Activated CD4-positive, CD25-positive, alpha-beta regulatory T cell (primary cell): ENCODE data around the gene INO80E.
"Not testable (repeated sequence)": the region's sequence is repeated elsewhere in the genome, so short reads cannot be mapped to it uniquely, and the experiment has no call there.

Experiments used
- DNase-seq, 4 experiments: peaks; one replicate each; lab custom pipeline; 2025; lab: John Stamatoyannopoulos, UW

Gene INO80E

DNA sequence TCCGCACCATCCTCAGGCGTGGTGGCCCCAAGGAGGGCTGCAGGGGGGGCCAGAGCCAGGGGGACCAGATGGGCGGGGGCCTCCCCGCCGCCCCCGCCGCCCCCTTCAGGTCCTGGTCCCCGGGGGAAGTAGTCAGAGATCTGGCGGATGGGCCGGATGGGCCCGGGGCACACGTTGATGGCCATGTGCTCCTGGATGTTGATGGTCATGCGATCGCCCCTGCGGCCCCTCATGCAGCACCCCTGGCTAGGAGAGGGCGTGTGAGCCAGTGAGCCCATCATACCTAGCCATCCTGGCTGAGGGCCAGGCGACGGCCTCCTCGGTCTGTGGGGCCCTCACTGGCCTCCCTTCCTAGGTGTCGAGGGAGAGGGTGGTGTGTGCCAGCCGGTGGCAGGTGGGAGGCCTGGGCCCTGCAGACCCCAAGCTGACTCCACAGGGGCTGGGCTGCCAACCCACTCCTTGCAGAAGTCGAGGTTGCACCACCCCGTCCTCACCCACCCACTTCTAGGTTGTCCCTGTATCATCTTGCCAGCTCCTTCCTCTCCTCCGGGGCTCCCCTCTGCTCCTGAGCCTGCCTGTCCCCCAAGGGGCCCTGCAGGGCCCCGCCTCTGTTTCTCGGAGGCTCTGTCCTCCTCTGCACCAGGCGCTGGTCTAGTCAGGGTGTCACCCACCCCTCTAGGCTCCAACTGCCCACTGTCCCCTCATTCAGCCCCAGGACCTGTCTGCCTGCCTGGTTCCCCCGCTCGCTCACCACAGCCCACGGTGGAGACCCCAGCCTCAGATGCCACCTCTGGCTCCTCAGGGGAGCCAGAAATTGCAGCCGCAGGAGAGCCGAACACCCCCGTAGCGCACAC lies 14.2 kb downstream of the INO80E start:
- no peak for DNase-seq

DNA sequence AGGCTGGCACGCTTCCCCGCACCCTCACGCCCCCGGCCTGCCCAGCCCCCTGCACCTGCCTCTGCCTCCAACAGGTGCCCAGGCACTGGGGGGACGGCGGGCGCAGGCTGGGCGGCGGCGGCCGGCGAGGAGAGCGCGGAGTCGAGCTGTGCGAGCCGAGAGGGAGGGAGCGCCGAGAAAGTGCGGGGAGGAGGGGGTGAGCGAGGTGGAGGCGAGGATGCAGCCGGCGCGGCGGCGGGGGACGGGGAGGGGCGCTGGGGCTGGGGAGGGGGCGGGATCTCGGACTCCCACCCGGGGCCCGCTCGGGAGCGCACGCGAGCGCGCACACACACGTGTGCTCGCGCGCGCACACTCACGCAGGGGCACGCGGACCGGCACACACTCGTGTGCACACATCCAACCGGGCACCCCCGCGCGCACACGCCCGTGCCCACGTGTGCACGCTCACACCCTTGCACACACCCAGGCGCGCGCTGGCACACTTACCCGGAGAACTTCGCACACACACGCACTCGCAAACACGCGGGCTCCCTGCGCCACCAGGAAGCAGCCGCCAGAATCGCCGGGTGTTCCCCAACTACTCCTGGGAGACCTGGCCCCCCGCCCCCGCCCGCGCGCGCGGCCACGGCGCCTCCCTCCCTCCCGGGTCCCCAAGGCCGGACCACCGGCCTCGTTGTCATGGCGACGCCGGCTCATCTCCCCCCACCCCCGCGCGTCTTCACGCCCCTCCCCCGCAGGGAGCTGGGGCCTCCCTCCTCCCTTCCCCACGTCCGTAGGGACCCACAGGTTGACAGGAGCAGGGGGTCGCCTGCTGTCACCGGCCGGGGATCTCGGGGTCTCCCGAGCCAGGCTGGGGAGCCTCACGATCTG lies 15.0 kb downstream of the INO80E start, which contains the start of gene DOC2A:
Gene DOC2A (minus strand): TSS at position 184 of the 870 bp plus-strand sequence. CDS start 805 bp downstream, outside the sequence.
- no peak for DNase-seq

DNA sequence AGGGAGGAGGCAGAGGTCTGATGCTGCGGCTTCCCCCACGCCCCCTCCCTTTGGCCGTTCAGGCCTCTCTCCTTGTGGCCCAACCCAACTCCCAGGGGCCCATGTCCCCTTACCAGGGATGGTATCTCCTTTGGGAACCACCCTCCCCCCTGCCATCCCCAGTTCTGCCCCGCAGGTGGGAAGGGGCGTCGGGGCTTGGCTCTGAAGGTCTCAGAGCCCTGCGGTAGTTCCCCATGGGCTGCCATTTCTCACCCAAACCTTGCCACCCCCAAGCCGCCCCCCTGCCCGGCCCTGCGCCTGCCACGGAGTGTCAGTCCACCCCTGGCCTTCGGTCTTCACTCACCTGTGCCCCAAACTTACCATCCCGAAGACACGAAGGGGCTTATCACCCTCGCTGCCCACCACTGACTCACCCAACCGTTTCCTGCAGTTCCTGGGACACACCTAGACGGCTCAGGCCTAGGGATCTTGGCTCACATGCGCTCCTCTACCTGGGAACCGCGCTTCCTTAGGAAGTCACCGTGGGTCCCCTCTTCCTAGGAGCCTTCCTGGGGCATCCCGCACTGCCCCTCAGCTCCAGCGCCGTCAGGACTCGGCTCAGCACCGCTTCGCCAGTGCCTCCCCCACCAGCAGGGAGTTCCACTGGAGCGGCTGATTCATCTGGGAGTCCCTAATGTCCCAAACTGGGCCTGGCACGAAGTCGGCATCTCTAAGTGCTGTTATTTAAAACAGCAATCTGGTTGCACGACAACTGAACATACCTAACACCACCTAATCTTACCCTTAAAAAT lies 15.9 kb downstream of the INO80E start:
- no peak for DNase-seq

DNA sequence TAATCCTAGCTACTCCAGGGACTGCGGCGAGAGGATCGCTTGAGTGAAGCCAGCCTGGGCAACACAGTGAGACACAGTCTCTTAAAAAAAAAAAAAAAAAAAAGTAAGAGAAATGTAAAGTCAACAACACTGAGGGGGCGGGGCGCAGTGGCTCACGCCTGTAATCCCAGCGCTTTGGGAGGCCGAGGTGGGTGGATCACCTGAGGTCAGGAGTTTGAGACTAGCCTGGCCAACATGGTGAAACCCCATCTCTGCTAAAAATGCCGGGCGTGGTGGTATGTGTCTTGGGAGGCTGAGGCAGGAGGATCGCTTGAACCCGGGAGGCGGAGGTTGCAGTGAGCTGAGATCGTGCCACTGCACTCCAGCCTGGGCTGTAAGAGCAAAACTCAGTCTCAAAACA lies 16.6 kb downstream of the INO80E start:
- not testable (repeated sequence) for DNase-seq

DNA sequence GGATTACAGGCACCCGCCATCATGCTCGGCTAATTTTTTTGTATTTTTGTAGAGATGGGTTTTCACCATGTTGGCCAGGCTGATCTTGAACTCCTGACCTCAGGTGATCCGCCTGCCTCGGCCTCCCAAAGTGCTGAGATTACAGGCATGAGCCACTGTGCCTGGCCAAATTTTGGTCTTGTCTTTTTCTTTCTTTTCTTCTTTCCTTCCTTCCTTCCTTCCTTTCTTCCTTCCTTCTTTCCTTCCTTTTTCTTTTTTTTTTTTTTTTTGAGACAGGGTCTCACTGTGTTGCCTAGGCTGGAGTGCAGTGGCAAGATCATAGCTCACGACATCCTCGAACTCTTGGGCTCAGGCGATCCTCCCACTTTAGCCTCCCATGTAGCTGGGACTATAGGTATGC lies 19.4 kb downstream of the INO80E start:
- DNase-seq, result not testable (repeated sequence)

DNA sequence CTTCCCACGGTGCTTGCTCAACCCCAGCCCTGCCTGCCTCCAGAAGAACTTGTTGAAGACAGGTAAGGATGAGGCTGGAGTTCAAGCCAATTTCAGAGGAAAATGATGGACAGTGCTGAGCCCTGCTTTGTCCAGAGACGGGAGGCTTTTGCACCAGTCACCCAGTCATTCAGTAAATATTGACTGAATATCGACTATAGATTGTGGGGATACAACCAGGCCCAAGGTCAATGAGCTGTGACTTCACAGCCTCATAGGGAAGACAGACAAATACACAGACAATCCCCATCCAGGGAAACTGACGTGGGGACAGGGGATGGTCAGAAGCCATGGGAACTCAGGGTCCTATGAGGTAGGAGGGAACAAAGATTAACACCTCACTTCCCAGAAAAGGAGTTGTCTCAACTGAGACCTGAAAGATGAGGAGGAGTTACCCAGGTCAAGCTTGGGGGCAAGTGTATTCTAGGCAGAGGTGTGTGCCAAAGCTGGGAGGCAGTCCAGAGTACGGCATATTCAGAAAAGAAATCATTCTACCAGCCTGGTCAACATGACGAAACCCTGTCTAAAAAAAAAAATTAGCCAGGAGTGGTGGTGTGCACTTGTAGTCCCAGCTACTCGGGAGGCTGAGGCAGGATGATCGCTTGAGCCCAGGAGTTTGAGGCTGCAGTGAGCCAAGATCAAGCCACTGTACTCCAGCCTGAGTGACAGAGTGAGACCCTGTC lies 20.7 kb downstream of the INO80E start:
- DNase-seq, result no peak

DNA sequence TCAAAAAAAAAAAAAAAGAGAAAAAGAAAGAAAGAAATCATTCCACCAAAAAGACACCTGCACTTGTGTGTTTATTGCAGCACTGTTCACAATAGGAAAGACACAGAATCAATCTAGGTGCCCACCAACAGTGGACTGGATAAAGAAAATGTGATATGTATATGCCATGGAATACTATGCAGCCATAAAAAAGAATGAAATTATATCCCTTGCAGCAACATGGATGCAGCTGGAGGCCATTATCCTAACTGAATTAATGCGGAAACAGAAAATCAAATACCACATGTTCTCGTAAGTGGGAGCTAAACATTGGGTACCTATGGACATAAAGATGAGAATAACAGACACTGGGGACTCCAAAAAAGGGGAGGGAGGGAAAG lies 21.2 kb downstream of the INO80E start:
- no peak for DNase-seq

DNA sequence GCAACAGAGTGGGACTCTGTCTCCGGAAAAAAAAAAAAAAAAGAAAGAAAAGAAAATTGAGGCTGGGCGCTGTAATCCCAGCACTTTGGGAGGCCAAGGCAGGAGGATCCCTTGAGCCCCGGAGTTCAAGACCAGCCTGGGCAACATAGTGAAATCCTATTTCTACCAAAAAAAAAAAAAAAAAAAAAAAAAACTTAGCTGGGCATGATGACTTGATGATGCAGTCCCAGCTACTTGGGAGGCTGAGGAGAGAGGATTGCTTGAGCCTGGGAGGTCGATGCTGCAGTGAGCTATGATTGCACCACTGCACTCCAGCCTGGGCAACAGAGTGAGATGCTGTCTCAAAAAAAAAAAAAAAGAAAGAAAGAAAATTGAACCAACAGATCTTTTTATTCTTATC lies 21.9 kb downstream of the INO80E start:
- DNase-seq, result not testable (repeated sequence)

DNA sequence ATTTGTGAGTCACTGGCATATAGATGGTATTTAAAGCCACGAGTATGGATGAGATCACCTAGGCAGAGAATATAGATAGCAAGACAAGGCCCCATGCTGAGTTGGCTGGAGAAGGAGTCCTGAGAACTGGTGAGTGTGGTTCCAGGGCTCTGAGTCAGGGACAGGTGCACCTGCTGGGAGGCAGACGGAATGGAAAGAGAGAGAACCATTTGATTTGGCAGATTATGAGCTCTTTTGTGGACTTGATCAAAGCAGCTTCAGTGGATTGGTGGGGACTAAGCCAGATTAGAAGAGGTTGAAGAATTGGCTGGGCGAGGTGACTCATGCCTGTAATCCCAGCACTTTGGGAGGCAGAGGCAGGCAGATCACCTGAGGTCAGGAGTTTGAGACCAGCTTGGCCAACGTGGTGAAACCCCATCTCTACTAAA lies 22.7 kb downstream of the INO80E start:
- no peak for DNase-seq

DNA sequence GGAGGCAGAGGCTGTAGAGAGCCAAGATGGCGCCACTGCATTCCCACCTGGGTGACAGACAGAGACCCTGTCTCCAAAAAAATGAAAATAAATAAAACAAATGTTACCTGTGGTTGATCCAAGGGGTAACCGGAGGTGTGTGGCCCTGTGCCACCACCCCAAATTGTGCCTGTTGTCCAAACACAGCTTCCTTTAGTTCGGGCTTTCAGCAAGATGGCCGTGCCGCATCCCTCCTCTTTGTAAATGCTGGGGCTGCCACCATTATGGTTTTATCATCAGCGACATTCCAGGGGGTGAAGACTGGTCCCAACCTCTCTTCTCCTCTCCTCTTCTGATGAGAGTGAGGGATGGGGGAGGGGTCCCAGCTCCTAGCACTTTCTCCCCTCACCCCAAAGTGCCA lies 26.8 kb downstream of the INO80E start, which contains the start of gene C16orf92:
Gene C16orf92 (plus strand): TSS at position 312 of the 400 bp plus-strand sequence. CDS start 143 bp downstream, outside the sequence.
- no peak for DNase-seq

DNA sequence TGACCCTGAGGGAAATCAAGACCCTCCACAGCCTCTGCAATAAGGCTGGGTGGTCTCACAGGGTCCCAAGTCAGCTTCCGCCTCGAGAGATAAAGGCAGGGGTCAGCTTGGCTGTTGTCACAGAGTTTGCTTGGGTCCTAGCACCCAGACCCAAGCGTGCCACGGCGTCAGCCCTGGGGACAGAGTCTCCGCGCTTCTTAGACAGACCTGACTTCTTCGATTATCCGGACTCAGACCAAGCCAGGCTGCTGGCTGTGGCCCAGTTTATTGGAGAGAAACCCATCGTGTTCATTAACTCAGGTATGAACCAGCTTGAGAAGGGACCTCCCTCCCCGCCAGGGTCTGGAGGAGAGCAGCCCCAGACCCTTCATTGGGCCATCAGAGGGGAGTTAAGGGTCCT lies 27.5 kb downstream of the INO80E start:
- DNase-seq, result no peak

DNA sequence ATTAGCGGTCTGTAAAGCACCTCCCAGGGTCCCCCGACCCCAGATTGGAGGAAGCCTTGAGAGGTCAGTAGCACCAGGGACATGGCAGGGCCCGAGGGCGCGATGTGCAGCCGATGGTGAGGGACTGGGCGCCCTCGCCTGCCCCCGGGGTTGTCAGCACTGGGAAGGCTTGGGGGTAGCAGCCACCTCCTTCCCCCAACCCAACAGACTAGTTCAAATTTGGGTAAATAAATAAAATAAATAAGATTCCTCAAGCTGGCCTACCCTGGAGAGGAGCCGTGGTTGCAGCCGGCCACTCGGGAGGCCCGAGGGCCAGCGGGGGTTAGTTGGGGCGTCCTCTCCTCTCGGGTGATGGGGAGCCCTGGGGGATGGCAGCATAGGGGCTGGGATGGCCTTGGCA lies 28.4 kb downstream of the INO80E start:
- no peak for DNase-seq

DNA sequence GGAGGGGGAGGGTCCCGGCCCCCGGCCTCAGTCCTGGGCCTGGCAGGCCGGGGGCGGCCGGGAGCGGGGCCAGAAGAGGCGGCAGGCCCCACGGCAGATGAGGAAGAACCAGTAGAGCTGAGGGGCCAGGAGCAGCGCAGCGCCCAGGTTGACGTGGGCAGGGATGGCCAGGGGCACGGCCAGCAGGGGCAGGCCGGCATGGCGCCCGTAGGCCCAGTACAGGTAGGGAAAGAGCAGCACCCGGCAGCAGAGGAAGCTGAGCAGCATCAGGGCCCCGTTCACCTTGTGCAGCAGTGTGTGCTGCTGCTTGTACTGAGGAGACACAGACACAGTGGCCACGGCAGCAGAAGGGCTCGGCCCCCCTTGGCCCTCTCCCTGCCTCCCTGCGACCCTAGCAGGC lies 29.1 kb downstream of the INO80E start:
- DNase-seq, result no peak

DNA sequence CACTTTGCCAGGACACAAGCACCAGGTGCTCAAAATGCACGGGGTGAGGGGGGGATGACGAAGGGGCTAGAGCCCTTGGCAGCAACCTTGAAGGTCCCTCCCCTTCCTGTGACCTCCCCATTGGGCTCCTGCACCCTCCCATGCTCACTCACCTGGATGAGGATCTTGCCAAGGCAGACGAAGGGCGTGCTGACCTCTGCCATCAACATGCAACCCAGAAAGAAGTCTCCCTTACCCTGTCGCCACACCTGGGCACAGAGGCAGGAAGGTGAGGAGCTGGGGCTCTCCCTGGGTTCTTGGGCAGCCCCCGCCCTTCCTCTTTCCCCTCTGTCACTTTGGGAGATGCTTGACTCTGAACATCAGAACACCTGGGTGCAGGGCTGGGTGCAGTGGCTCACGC lies 29.5 kb downstream of the INO80E start:
- DNase-seq, result no peak

DNA sequence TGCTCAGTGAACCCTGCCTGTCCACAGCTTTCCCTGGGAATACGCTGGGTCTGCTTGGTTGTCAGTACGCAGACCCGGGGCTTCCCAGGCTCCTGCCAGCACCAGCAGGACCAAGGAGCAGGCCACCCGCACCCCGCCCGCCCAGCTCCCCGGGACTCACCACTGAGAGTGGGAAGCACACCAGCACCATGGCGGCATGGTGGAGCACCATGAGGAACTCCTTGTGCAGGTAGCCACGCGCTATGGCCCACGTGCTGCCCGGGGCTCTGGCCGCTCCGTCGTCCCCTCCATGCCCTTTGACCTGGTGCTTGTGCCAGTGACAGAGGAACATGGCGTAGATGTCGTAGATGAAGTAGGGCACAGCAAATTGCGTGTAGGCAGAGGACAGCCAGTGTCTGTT lies 30.4 kb downstream of the INO80E start:
- no peak for DNase-seq

DNA sequence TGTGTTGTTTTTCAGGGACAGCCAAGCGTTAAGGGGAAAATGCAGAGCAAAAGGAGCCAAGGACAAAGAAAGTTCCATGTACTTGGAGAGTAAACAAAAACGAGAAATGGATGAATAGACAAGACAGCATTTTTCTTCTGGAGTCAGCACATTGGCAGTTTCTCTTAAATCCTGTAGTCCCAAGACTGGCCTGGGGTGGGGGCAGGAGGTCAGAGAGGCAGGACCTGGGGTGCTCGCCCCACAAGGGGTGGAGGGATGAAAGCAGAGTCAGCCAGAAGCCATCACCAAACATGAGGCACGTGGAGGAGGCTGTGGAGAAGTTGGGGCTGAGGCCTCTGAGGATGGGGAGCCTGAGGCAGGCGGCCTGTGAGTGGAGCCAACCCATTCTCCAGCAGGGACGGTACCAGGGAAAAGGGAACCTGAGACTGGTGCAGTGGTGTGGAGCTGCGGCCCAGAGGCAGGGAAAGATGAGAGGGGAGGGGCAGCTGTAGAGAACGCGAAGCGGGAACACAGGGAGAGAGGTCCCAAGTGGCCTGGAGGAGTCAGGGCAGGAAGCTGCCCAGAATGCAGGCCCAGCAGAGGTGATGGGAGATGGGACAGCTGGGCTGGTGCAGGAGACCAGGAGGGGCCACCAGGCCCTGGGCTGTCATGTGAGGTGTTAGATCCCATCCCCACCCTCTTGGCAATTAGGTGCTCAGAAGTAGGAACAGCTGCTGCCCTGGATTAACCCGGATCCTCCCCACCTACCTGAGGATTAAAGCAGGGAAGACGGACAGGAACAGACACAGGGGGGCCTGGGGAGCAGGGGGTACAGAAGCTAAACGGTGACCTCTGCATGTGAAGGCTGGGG lies 31.8 kb downstream of the INO80E start:
- no peak for DNase-seq

DNA sequence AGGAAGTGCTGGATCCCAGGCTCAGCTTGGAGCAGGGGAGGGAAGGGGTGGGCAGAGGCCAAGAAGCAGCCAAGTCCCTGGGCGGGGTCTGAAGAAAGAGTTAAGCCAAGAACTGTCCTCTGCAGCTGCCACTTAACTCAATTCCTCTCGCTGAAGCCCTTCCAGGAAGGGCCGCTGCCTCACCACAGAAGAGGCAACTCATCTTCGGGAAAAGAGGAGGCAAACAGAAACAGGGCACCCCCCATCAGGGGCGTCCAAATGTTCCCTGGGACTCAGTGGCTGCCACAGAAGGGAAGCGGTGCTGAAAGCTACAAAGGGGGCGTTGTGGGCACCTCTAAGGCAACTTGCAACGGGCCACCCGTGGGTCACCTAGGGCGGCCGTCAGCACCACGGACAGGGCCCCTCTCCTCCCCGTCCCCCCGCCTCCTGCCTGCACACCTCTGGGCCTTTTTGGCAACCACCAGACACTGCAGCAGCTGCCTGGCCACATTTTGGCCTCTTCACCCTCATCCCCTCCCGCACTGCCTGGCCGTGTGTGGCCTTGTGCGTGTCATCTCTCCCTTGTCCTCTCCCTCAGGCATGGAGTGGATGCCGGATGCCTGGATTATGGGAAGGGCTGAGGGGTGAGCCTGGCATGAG lies 32.5 kb downstream of the INO80E start:
- DNase-seq, result no peak

DNA sequence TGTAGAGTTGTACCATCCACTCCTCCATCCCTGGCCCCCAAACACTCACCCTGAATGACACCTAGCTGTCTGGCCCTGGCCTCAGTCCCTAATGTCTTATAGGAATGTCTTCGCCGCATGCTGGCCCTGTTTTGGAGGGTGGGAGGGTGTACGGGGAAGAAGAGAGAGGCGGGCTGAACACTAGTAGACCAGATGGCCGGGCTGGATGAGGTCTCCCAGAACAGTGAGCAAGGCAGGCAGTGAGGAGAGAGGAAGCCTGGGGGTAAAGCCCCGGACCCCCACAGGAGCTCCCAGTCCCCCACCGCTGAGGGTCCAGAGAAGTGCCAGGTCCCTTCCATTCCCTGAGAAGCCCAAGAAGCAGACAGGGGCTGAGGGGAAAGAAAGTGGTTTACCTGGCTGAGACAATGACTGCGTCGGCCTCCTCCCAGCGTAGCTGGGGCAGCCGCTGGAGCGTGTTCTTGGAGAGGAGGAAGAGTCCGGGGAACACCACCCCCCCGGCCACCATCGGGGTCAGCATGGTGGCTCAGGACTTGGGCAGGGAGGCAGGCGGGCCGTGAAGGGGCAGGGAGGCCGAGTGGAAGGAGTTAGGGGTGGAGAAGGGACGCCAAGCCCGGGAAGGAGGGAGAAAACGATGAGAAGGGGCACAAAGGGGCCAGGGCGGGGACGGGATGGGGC lies 34.1 kb downstream of the INO80E start:
- no peak for DNase-seq

DNA sequence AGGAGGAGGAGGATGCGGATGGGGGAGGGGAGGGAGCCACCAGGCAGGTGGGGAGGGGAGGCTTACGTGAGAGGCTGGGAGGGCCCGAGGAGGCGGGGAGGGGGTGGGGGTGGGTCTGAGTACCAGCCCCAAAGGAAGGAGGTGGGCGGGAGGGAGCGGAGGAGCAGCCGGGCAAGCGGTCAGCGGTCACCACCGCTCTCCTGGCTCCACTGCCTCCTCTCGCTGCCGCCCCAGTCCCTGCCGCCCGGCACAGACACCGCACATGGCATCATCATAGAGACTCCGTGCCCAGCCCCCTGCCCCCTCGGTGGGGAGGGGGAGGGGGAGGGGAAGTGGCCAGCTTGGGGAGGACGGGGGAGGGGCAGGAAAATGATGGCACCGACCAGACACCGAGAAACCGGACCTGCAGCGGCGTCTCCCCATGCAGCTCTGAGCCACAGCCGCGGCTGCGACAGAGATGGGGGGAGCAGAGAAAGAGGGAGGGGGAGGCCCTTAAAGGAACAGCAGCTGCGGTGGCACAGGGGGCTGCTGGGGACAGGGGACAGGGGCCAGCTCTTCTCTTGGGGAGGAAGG lies 34.9 kb downstream of the INO80E start, which contains the start of gene TLCD3B:
Gene TLCD3B (minus strand): TSS at position 431 of the 573 bp plus-strand sequence. CDS start 744 bp downstream, outside the sequence.
- DNase-seq, result no peak
